K562 (cell line): ENCODE results near the gene SPIRE1. TPM values are rescaled to one million over a fixed set of nuclear protein-coding genes. Genes with fewer than 3 reads are reported as not detected.

Experiments used
- ATAC-seq: fragments of 200-7000 bp; cut with Tn5 transposase; 3 replicates; pipeline ENCODE4 v1.9.1; 2020; ENCODE audit warnings: moderate library complexity
- BruUV-seq: library from RNA; stranded (reverse); fragments of 400-500 nt; replicated peaks from 2 replicates; lab custom pipeline; 2021; lab: Mats Ljungman, UMichigan
- CTCF ChIA-PET: fragments of 300-600 bp; formaldehyde crosslinking; extraction: SDS; loops from one replicate; lab custom pipeline; 2021; ENCODE audit warnings: low intra/inter-chr PET ratio; lab: Yijun Ruan, JAX
- POLR2A ChIA-PET: fragments of 300-600, 350-650 bp; sonication (Branson Sonifier 250); formaldehyde crosslinking; extraction: SDS; loops from one replicate; lab custom pipeline; 2021; ENCODE audit warnings: antibody characterized with exemption, inconsistent platforms; lab: Yijun Ruan, JAX
- DNase-seq, 4 experiments: peaks; one replicate each; pipeline versions ENCODE4 v3.0.0 to v3.0.0-alpha.2; 2011 to 2018; ENCODE audit warnings: low spot score in 3 of 4, mixed read lengths in 3 of 4; ENCODE audit errors: extremely low read depth in 1 of 4
- FAIRE-seq: peaks from 2 replicates; lab custom pipeline; 2011; peaks lifted over from hg19 to GRCh38; lab: Jason Lieb, UNC
- H2AFZ ChIP-seq: 2 replicates; pipeline ENCODE4 v1.6.0; 2011; ENCODE audit warnings: low read depth, low read length, control low read depth, inconsistent platforms
- H3K27ac ChIP-seq: fragments of 200-600 bp; 3 replicates; pipeline ENCODE4 v1.8.0; 2011; ENCODE audit warnings: low read depth, mild to moderate bottlenecking, control low read depth, inconsistent platforms, low read length, moderate library complexity, mixed read lengths; ENCODE audit errors: extremely low read depth
- H3K27me3 ChIP-seq, 2 experiments: fragments of 300-600 bp in 1 of 2; 2 replicates in 1 of 2; 3 replicates in 1 of 2; pipeline versions ENCODE4 v1.6.0 to v1.8.0; 2011; ENCODE audit warnings: inconsistent platforms in 2 of 2, low read length in 2 of 2, mild to moderate bottlenecking in 1 of 2, mixed read lengths in 1 of 2, moderate library complexity in 1 of 2; ENCODE audit not compliant: control insufficient read depth in 2 of 2, insufficient read depth in 2 of 2
- H3K36me3 ChIP-seq: fragments of 300-600 bp; 3 replicates; pipeline ENCODE4 v1.8.0; 2011; ENCODE audit warnings: mild to moderate bottlenecking, low read length, inconsistent platforms; ENCODE audit not compliant: control insufficient read depth, insufficient read depth
- H3K4me1 ChIP-seq, 2 experiments: fragments of 200-600 bp in 1 of 2; replicated peaks in 1 of 2; 2 replicates in 1 of 2; 3 replicates in 1 of 2; pipeline versions ENCODE4 v1.5.1 to v1.8.0; 2011; ENCODE audit warnings: inconsistent platforms in 2 of 2, low read length in 2 of 2, mild to moderate bottlenecking in 1 of 2, mixed read lengths in 1 of 2, moderate library complexity in 1 of 2; ENCODE audit not compliant: control insufficient read depth in 2 of 2, insufficient read depth in 2 of 2
- H3K4me2 ChIP-seq: 2 replicates; pipeline ENCODE4 v1.6.1; 2011; ENCODE audit warnings: low read length, control low read depth, inconsistent platforms, mixed read lengths; ENCODE audit not compliant: insufficient read depth
- H3K4me3 ChIP-seq: fragments of 200-600 bp; sonication (generic), shearing (Covaris generic); 2 replicates; pipeline ENCODE4 v1.5.1; 2016; ENCODE audit warnings: control low read depth, inconsistent platforms
- H3K79me2 ChIP-seq: fragments of 200-600 bp; 3 replicates; pipeline ENCODE4 v1.8.0; 2011; ENCODE audit warnings: low read length, inconsistent platforms; ENCODE audit not compliant: control insufficient read depth, insufficient read depth
- H3K9ac ChIP-seq, 2 experiments: 2 replicates each; pipeline versions ENCODE4 v1.6.0 to v1.6.1; 2011; ENCODE audit warnings: low read depth in 2 of 2, low read length in 2 of 2, control low read depth in 1 of 2, inconsistent platforms in 1 of 2, mild to moderate bottlenecking in 1 of 2, mixed read lengths in 1 of 2; ENCODE audit not compliant: insufficient read depth in 1 of 2
- H3K9me1 ChIP-seq: one replicate; pipeline ENCODE4 v1.6.0; 2011; ENCODE audit warnings: inconsistent platforms, mild to moderate bottlenecking, low read length, moderate library complexity; ENCODE audit not compliant: control insufficient read depth, insufficient read depth
- H3K9me3 ChIP-seq: replicated peaks from 2 replicates; pipeline ENCODE4 v1.5.1; 2011; ENCODE audit warnings: low read depth, low read length, inconsistent platforms; ENCODE audit not compliant: control insufficient read depth, insufficient read depth
- H4K20me1 ChIP-seq: replicated peaks from 2 replicates; pipeline ENCODE4 v1.6.1; 2011; ENCODE audit warnings: low read length, inconsistent platforms, mixed read lengths; ENCODE audit not compliant: control insufficient read depth, insufficient read depth
- CBX5 ChIP-seq: IDR thresholded peaks from 2 replicates; pipeline ENCODE4 v1.6.1; 2014; ENCODE audit warnings: low read depth, borderline replicate concordance
- HINFP ChIP-seq: fragments of 450-650 bp; conservative IDR thresholded peaks from 2 replicates; pipeline ENCODE4 v1.6.1; 2016; ENCODE audit warnings: missing genetic modification characterization, low read depth, mild to moderate bottlenecking, control low read depth, missing compliant biosample characterization
- TARDBP ChIP-seq: fragments of 450-650 bp; IDR thresholded peaks from 2 replicates; pipeline ENCODE4 v1.6.1; 2016
- ZFP36 ChIP-seq: fragments of 150-350 bp; IDR thresholded peaks from 2 replicates; pipeline ENCODE4 v1.6.1; 2018; ENCODE audit warnings: low read length, low read depth; ENCODE audit not compliant: partially characterized antibody
- ZNF224 ChIP-seq: sonication (generic); formaldehyde crosslinking; IDR thresholded peaks from 2 replicates; pipeline ENCODE4 v1.8.0; 2022; ENCODE audit warnings: mild to moderate bottlenecking, missing genetic modification reagents
- ZNF75A ChIP-seq: fragments of 450-650 bp; formaldehyde crosslinking; IDR thresholded peaks from 2 replicates; pipeline ENCODE4 v1.4.0; 2020; ENCODE audit warnings: mild to moderate bottlenecking
- WGBS: fragments of 100-300 bp; shearing (Covaris generic); methylation state at CpG from one replicate; pipeline ENCODE4 v1.1.6; 2016; ENCODE audit warnings: low coverage, mixed read lengths; ENCODE audit not compliant: insufficient coverage; ENCODE audit errors: missing lambda C conversion rate; 5-methylcytosine and 5-hydroxymethylcytosine counted together
- in situ Hi-C: fragments of 300-500 bp; cut with MboI; formaldehyde crosslinking; loops from 4 replicates; pipeline ENCODE4 v1.15.0; 2018; ENCODE audit warnings: inconsistent platforms, mixed read lengths
- intact Hi-C: fragments of 100-400 bp; cut with micrococcal nuclease; formaldehyde crosslinking; loops from 2 replicates; pipeline ENCODE4 v1.14.2; 2022
- polyA plus RNA-seq, 8 experiments: library from polyadenylated mRNA; depleted of rRNA in 4 of 8; stranded (reverse) in 5 of 8; unstranded in 3 of 8; fragments of >200 nt; fragmentation: Nextera tagmentation in 2 of 8; fragmentation: Illumina TruSeq in 1 of 8; extraction: Ambion mirVana in 2 of 8; extraction: Trizol in 1 of 8; gene quantifications; 2 replicates each; pipeline versions ENCODE4 v1.2.1 to v1.2.3, GENCODE V29; 2011 to 2014; ENCODE audit warnings: inconsistent platforms in 1 of 8, missing spikeins in 1 of 8
- total RNA-seq, 7 experiments: library from RNA; depleted of rRNA in 6 of 7; stranded (reverse); fragments of >200 nt in 6 of 7; fragmentation: Illumina TruSeq in 2 of 7; extraction: Trizol in 2 of 7; gene quantifications; 2 replicates each; pipeline versions ENCODE4 v1.2.1 to v1.2.3, GENCODE V29; 2011 to 2021; ENCODE audit warnings: low replicate concordance in 1 of 7

The SPIRE1 gene
- total and polyA plus RNA-seq, 9 of the 15 experiments (the other 6 are each of a cell fraction or from before 2014, with no cell fraction given) = 2.9 to 14.0 (median 10.2) TPM

- TF ChIP-seq HINFP (tag) = no peak
- TF ChIP-seq CBX5 = no peak
These were observed 64.0 kb downstream of the SPIRE1 start (continued) for GRCh38 chr18:12593866-12594265.

- in situ Hi-C loops = no loop called here
- no peaks in the 10 kb centered on the region; a peak in 1 of 5 replicates for H3K4me1 ChIP-seq
- no peak overlapping the region for H3K27ac ChIP-seq
- H4K20me1 ChIP-seq = no peaks in the 10 kb centered on the region
- ChIA-PET CTCF (interaction anchor here (0.6 kb wide), 1 partner anchor 677 kb away, joined by 5 read pairs; no protein-coding TSS in a partner anchor), POLR2A (interaction anchor here (0.5 to 1.9 kb wide), 2 partner anchors 10 to 1677 kb away, joined by 3 to 6 read pairs; no protein-coding TSS in a partner anchor)
- BruUV-seq = no TSS peak
- intact Hi-C loops = no loop called here
- no peak for FAIRE-seq
- H3K4me3 ChIP-seq = no peak overlapping the region
- H3K9ac ChIP-seq = no peak overlapping the region
- no peaks in the 10 kb centered on the region for H3K36me3 ChIP-seq
- no peaks in the 10 kb centered on the region for H3K9me1 ChIP-seq
- H3K4me2 ChIP-seq = no peak overlapping the region
- H3K27me3 ChIP-seq = no peaks in the 10 kb centered on the region
- no peak overlapping the region for H2AFZ ChIP-seq
- WGBS = 45% methylated on average over 5 of the region's 5 CpGs
- no peaks in the 10 kb centered on the region for H3K9me3 ChIP-seq
- TF ChIP-seq ZNF75A (CRISPR knock-in tag) (no peak), ZNF224 (CRISPR knock-in tag) (no peak), ZFP36 (no peak), TARDBP (no peak)
- TF ChIP-seq, all 486 proteins: peak for 0
- no peaks in the 10 kb centered on the region for H3K79me2 ChIP-seq
- DNase-seq = no peak
- no peak for ATAC-seq
These were observed 65.2 kb downstream of the SPIRE1 start for GRCh38 chr18:12592597-12593127.
